B cell (primary cell): ENCODE data around the gene SLC2A10. TPM values are rescaled to one million over a fixed set of nuclear protein-coding genes. Genes with fewer than 3 reads are reported as not detected.

ENCODE experiments used
- ATAC-seq: fragments of 200-7000 bp; cut with Tn5 transposase; one replicate; pipeline ENCODE4 v1.10.0; 2021; ENCODE audit warnings: low read depth, mild to moderate bottlenecking, moderate number of reproducible peaks, moderate library complexity
- CTCF ChIA-PET: fragments of 350-600 bp; sonication (Branson Sonifier 250); formaldehyde crosslinking; loops from one replicate; lab custom pipeline; 2021; ENCODE audit warnings: antibody characterized with exemption, inconsistent platforms; lab: Charles Lee
- POLR2A ChIA-PET: fragments of 350-600 bp; sonication (Branson Sonifier 250); formaldehyde crosslinking; loops from one replicate; lab custom pipeline; 2021; ENCODE audit warnings: antibody characterized with exemption; lab: Charles Lee
- DNase-seq: peaks from one replicate; pipeline ENCODE4 v3.0.0; 2013
- H2AFZ ChIP-seq: 2 replicates; pipeline ENCODE4 v1.6.1; 2012; ENCODE audit warnings: mild to moderate bottlenecking, low read depth, low read length; ENCODE audit not compliant: insufficient read depth, poor library complexity, severe bottlenecking
- H3K27ac ChIP-seq, 2 donors: 1 replicate in 1 of 2; 2 replicates in 1 of 2; pipeline ENCODE4 v1.5.1; 2012 to 2013; ENCODE audit warnings: low read length in 2 of 2, mild to moderate bottlenecking in 2 of 2, moderate library complexity in 1 of 2
- H3K27me3 ChIP-seq, 4 experiments: fragments of 200-600 bp in 1 of 4; sonication (generic) in 1 of 4; replicated peaks in 1 of 4; 1 replicate in 2 of 4; 2 replicates in 2 of 4; pipeline versions ENCODE4 v1.6.1 to v1.7.0; 2013 to 2016; ENCODE audit warnings: low read length in 3 of 4, mild to moderate bottlenecking in 2 of 4, mixed read lengths in 1 of 4, moderate library complexity in 1 of 4; ENCODE audit not compliant: insufficient read depth in 4 of 4, control insufficient read depth in 3 of 4; ENCODE audit errors: control extremely low read depth in 1 of 4
- H3K36me3 ChIP-seq, 2 experiments: replicated peaks in 1 of 2; 1 replicate in 1 of 2; 2 replicates in 1 of 2; pipeline versions ENCODE4 v1.6.1 to v1.7.1; 2013; ENCODE audit warnings: low read length in 1 of 2; ENCODE audit not compliant: insufficient read depth in 2 of 2, control insufficient read depth in 1 of 2; ENCODE audit errors: control extremely low read depth in 1 of 2, extremely low read depth in 1 of 2
- H3K4me1 ChIP-seq, 2 donors: fragments of 200-600 bp in 1 of 2; sonication (generic) in 1 of 2; 1 replicate in 1 of 2; 2 replicates in 1 of 2; pipeline versions ENCODE4 v1.5.1 to v1.6.1; 2013 to 2017; ENCODE audit warnings: low read length in 2 of 2; ENCODE audit not compliant: control insufficient read depth in 2 of 2, insufficient read depth in 2 of 2
- H3K4me2 ChIP-seq: replicated peaks from 2 replicates; pipeline ENCODE3; 2012; ENCODE audit warnings: mild to moderate bottlenecking, low read depth, low read length; ENCODE audit not compliant: poor library complexity, severe bottlenecking
- H3K4me3 ChIP-seq, 5 experiments: fragments of 200-600 bp in 1 of 5; sonication (generic) in 1 of 5; 1 replicate in 3 of 5; 2 replicates in 2 of 5; pipeline versions ENCODE4 v1.5.1 to v1.7.0; 2011 to 2016; ENCODE audit warnings: low read length in 4 of 5, mild to moderate bottlenecking in 4 of 5, low read depth in 2 of 5, control low read depth in 1 of 5, moderate library complexity in 1 of 5; ENCODE audit not compliant: insufficient read depth in 1 of 5; ENCODE audit errors: control extremely low read depth in 1 of 5, extremely low read depth in 1 of 5
- H3K79me2 ChIP-seq: fragments of 200-600 bp; sonication (generic); one replicate; pipeline ENCODE4 v1.6.0; 2016; ENCODE audit warnings: low read length; ENCODE audit not compliant: control insufficient read depth, insufficient read depth
- H3K9ac ChIP-seq: fragments of 200-600 bp; sonication (generic); 2 replicates; pipeline ENCODE4 v1.6.1; 2017; ENCODE audit warnings: mild to moderate bottlenecking, low read length, moderate library complexity
- H3K9me3 ChIP-seq, 3 donors: one replicate each; pipeline versions ENCODE4 v1.6.1 to v1.7.1; 2013; ENCODE audit warnings: low read length in 2 of 3; ENCODE audit not compliant: control insufficient read depth in 2 of 3, insufficient read depth in 1 of 3; ENCODE audit errors: control extremely low read depth in 1 of 3
- H4K20me1 ChIP-seq: 2 replicates; pipeline ENCODE4 v1.6.0; 2012; ENCODE audit warnings: mild to moderate bottlenecking, low read length; ENCODE audit not compliant: insufficient read depth, control insufficient read depth, poor library complexity, severe bottlenecking
- H3K27ac Mint-ChIP-seq: one replicate; pipeline ENCODE4 v1.8.0; 2021; ENCODE audit warnings: mixed read lengths
- H3K27me3 Mint-ChIP-seq: one replicate; pipeline ENCODE4 v1.8.0; 2021; ENCODE audit warnings: mixed read lengths
- H3K4me1 Mint-ChIP-seq: one replicate; pipeline ENCODE4 v1.8.0; 2021; ENCODE audit warnings: mixed read lengths
- H3K4me3 Mint-ChIP-seq: one replicate; pipeline ENCODE4 v1.8.0; 2021; ENCODE audit warnings: mixed read lengths
- H3K9me3 Mint-ChIP-seq: one replicate; pipeline ENCODE4 v1.8.0; 2022; ENCODE audit warnings: mixed read lengths; ENCODE audit not compliant: insufficient read depth
- EZH2 ChIP-seq: IDR thresholded peaks from 2 replicates; pipeline ENCODE4 v1.6.1; 2012; ENCODE audit warnings: borderline replicate concordance, low read depth, mild to moderate bottlenecking, moderate library complexity, low read length; ENCODE audit not compliant: insufficient read depth, poor library complexity, severe bottlenecking
- WGBS: methylation state at CpG from one replicate; pipeline ENCODE4 v1.1.5; 2013; ENCODE audit warnings: missing lambda C conversion rate; ENCODE audit not compliant: insufficient coverage; 5-methylcytosine and 5-hydroxymethylcytosine counted together
- intact Hi-C: fragments of 100-400 bp; cut with micrococcal nuclease; formaldehyde crosslinking; loops from one replicate; pipeline ENCODE4 v1.10.0; 2022
- polyA plus RNA-seq: library from polyadenylated mRNA; depleted of rRNA; stranded (reverse); fragments of >200 nt; gene quantifications from 2 replicates; pipeline ENCODE4 v1.2.3, GENCODE V29; 2012
- total RNA-seq, 2 donors: library from RNA; stranded (reverse); fragments of 120-200 nt in 1 of 2; gene quantifications; 1 replicate in 1 of 2; 2 replicates in 1 of 2; pipeline versions ENCODE4 v1.2.3 to v1.2.4, GENCODE V29; 2013 to 2022
- TF ChIP-seq, protein P1 (sequence below): fragments of 200-600 bp; IDR thresholded peaks from one replicate; pipeline ENCODE4 v1.8.0; 2022; ENCODE audit warnings: antibody characterized with exemption, mild to moderate bottlenecking

The SLC2A10 gene
- total and polyA plus RNA-seq, 2 donors (not counting 1 experiment from before 2014, with no cell fraction given), result not detected

GRCh38 chr20:46683939-46684750 is 25.3 kb upstream of the SLC2A10 start:
- no peak overlapping the region for H3K27ac Mint-ChIP-seq

More at GRCh38 chr20:46683939-46684750, 25.3 kb upstream of the SLC2A10 start:
- CTCF ChIA-PET, result interaction anchor here (5.4 kb wide), 1 partner anchor 163 kb away, joined by 49 read pairs; no protein-coding TSS in a partner anchor
- Histone ChIP-seq H3K36me3 (peaks cover 8 to 30% of the 10 kb centered on the region in 2 experiments), H3K4me3 (no peak overlapping the region), H3K4me2 (no peak overlapping the region), H3K27me3 (no peaks in the 10 kb centered on the region), H3K79me2 (peaks cover 50% of the 10 kb centered on the region), H3K4me1 (peaks cover 27 to 28% of the 10 kb centered on the region in 2 donors), H3K27ac (no peak overlapping the region), H4K20me1 (peaks cover 82% of the 10 kb centered on the region), H2AFZ (no peak overlapping the region), H3K9ac (no peak overlapping the region), H3K9me3 (no peaks in the 10 kb centered on the region)
- DNase-seq (no peak), ATAC-seq (no peak)
- Mint-ChIP-seq H3K4me3 (no peak overlapping the region), H3K27me3 (no peaks in the 10 kb centered on the region), H3K9me3 (no peaks in the 10 kb centered on the region), H3K4me1 (peaks cover 55% of the 10 kb centered on the region)
- intact Hi-C loops, result loop anchor here (10.0 kb wide), 1 partner anchor 889 kb away; the partner anchor contains the start of genes DNTTIP1 and WFDC3
- 94% methylated on average over 7 of the region's 23 CpGs for WGBS
- no peak for TF ChIP-seq EZH2
- TF ChIP-seq, protein P1, sequence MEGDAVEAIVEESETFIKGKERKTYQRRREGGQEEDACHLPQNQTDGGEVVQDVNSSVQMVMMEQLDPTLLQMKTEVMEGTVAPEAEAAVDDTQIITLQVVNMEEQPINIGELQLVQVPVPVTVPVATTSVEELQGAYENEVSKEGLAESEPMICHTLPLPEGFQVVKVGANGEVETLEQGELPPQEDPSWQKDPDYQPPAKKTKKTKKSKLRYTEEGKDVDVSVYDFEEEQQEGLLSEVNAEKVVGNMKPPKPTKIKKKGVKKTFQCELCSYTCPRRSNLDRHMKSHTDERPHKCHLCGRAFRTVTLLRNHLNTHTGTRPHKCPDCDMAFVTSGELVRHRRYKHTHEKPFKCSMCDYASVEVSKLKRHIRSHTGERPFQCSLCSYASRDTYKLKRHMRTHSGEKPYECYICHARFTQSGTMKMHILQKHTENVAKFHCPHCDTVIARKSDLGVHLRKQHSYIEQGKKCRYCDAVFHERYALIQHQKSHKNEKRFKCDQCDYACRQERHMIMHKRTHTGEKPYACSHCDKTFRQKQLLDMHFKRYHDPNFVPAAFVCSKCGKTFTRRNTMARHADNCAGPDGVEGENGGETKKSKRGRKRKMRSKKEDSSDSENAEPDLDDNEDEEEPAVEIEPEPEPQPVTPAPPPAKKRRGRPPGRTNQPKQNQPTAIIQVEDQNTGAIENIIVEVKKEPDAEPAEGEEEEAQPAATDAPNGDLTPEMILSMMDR, result no peak
- POLR2A ChIA-PET, result no interaction called here
